HG03196 (cell line): ENCODE measurements around the gene MCM9.
"Not testable (repeated sequence)": the region's sequence is repeated elsewhere in the genome, so short reads cannot be mapped to it uniquely, and the experiment has no call there.

Source experiments
- ATAC-seq: cut with Tn5 transposase; IDR thresholded peaks from one replicate; pipeline ENCODE4 v1.9.1; 2021; ENCODE audit not compliant: unreplicated experiment

MCM9 gene

GRCh38 chr6:118772886-118773285, 162.1 kb downstream of the MCM9 start:
- no peak for ATAC-seq

- no peak for ATAC-seq
These were observed 163.7 kb downstream of the MCM9 start for GRCh38 chr6:118771253-118771652.

- ATAC-seq: no peak
These were observed 164.1 kb downstream of the MCM9 start for GRCh38 chr6:118770835-118771234.

GRCh38 chr6:118770112-118770788, 164.7 kb downstream of the MCM9 start:
- ATAC-seq: no peak

GRCh38 chr6:118768904-118769325, 166.0 kb downstream of the MCM9 start:
- ATAC-seq: no peak

GRCh38 chr6:118768441-118768840, 166.5 kb downstream of the MCM9 start:
- ATAC-seq: no peak

GRCh38 chr6:118765316-118765715, 169.6 kb downstream of the MCM9 start:
- not testable (repeated sequence) for ATAC-seq

- ATAC-seq: no peak
These were observed 170.2 kb downstream of the MCM9 start for GRCh38 chr6:118764766-118765165.
